Vagina (tissue), 2 donors: ENCODE results near the gene TXNDC9. TPM values are rescaled to one million over a fixed set of nuclear protein-coding genes. Genes with fewer than 3 reads are reported as not detected.

Experiments used
- DNase-seq, 2 donors: peaks; one replicate each; pipeline ENCODE4 v3.0.0-alpha.2; 2017; ENCODE audit errors: extremely low spot score in 2 of 2
- H3K27ac ChIP-seq: fragments of 200-600 bp; sonication (generic); one replicate; pipeline ENCODE4 v1.5.1; 2019
- H3K27me3 ChIP-seq: fragments of 200-600 bp; sonication (generic); one replicate; pipeline ENCODE4 v1.5.1; 2019
- H3K36me3 ChIP-seq, 2 donors: fragments of 200-600 bp; sonication (generic); one replicate each; pipeline ENCODE4 v1.5.1; 2017 to 2019
- H3K4me1 ChIP-seq: fragments of 200-600 bp; sonication (generic); one replicate; pipeline ENCODE4 v1.5.1; 2019
- H3K4me3 ChIP-seq, 2 donors: fragments of 200-600 bp; sonication (generic); 1 replicate in 1 of 2; 2 replicates in 1 of 2; pipeline ENCODE4 v1.5.1; 2016 to 2019
- H3K9me3 ChIP-seq: fragments of 200-600 bp; sonication (generic); one replicate; pipeline ENCODE4 v1.5.1; 2019
- CTCF ChIP-seq, 3 experiments: fragments of 450-650 bp in 2 of 3; fragments of 200-600 bp in 1 of 3; sonication (generic) in 1 of 3; IDR thresholded peaks; one replicate each; pipeline ENCODE4 v1.5.1; 2017 to 2019; ENCODE audit warnings: antibody characterized with exemption in 3 of 3, mild to moderate bottlenecking in 2 of 3, moderate library complexity in 2 of 3
- POLR2A ChIP-seq, 2 donors: fragments of 450-650 bp; IDR thresholded peaks; one replicate each; pipeline ENCODE4 v1.6.1; 2017; ENCODE audit warnings: antibody characterized with exemption in 2 of 2, mild to moderate bottlenecking in 2 of 2, moderate library complexity in 2 of 2
- POLR2AphosphoS5 ChIP-seq, 2 donors: sonication (generic); formaldehyde crosslinking; IDR thresholded peaks; one replicate each; pipeline ENCODE4 v1.9.0; 2017; ENCODE audit warnings: antibody characterized with exemption in 2 of 2, mild to moderate bottlenecking in 2 of 2, low read depth in 1 of 2; ENCODE audit not compliant: insufficient read depth in 1 of 2
- intact Hi-C: fragments of 100-400 bp; cut with DNase I; formaldehyde crosslinking; loops from one replicate; pipeline ENCODE4 v1.15.1; 2023
- total RNA-seq: library from RNA; depleted of rRNA; stranded (reverse); fragments of >200 nt; gene quantifications from one replicate; pipeline ENCODE4 v1.2.3, GENCODE V29; 2016

TXNDC9 gene
- total RNA-seq, 1 donor from 2014 or later: 37.1 TPM

GRCh38 chr2:99275882-99276281 is 60.3 kb downstream of the TXNDC9 start:
- intact Hi-C loops: no loop called here
- no peak overlapping the region for H3K27ac ChIP-seq
- H3K36me3 ChIP-seq: no peaks in the 10 kb centered on the region
- DNase-seq: no peak
- H3K27me3 ChIP-seq: no peaks in the 10 kb centered on the region
- H3K9me3 ChIP-seq: no peaks in the 10 kb centered on the region
- TF ChIP-seq POLR2A (IDR thresholded peaks at IDR 0.05) (no peak), POLR2AphosphoS5 (IDR thresholded peaks at IDR 0.05; ENCODE audit: insufficient read depth in 1 of 2, low read depth in 1 of 2) (no peak), CTCF (IDR thresholded peaks at IDR 0.05) (no peak)
- H3K4me3 ChIP-seq: no peak overlapping the region
- H3K4me1 ChIP-seq: no peaks in the 10 kb centered on the region

Other genes starting within 250 kb of the TXNDC9 start
- not detected for gene C2orf15, start 194.6 kb downstream of the TXNDC9 start, total RNA-seq
- gene TSGA10, start 181.4 kb downstream of the TXNDC9 start, total RNA-seq: 3.7 TPM
- 3.9 TPM for gene LIPT1, start 181.4 kb downstream of the TXNDC9 start, total RNA-seq
- gene MITD1, start 155.3 kb downstream of the TXNDC9 start, total RNA-seq: 23.3 TPM
- 27.0 TPM for gene MRPL30, start 155.1 kb downstream of the TXNDC9 start, total RNA-seq
- gene LYG2, start 80.7 kb downstream of the TXNDC9 start, total RNA-seq: not detected
- gene LYG1, start 35.1 kb downstream of the TXNDC9 start, total RNA-seq: not detected
- 31.2 TPM for gene EIF5B, start 1.1 kb upstream of the TXNDC9 start, total RNA-seq
- gene REV1, start 153.7 kb upstream of the TXNDC9 start, total RNA-seq: 102 TPM